KMS-11 (cell line): Measurements from ENCODE around the gene RAB4A.

Experiments used
- H2AFZ ChIP-seq: fragments of 200-600 bp; sonication (generic); 2 replicates; pipeline ENCODE4 v1.6.1; 2016; ENCODE audit warnings: antibody characterized with exemption, mixed run types, low read depth
- H3K27ac ChIP-seq: fragments of 200-600 bp; sonication (generic); 2 replicates; pipeline ENCODE4 v1.6.1; 2016; ENCODE audit warnings: mild to moderate bottlenecking, mixed run types
- H3K27me3 ChIP-seq: fragments of 200-600 bp; sonication (generic); 2 replicates; pipeline ENCODE4 v1.6.1; 2017; ENCODE audit warnings: mild to moderate bottlenecking, low read depth, mixed run types, moderate library complexity; ENCODE audit not compliant: insufficient read depth
- H3K36me3 ChIP-seq: fragments of 200-600 bp; sonication (generic); 2 replicates; pipeline ENCODE4 v1.6.1; 2017; ENCODE audit warnings: mild to moderate bottlenecking, mixed run types; ENCODE audit not compliant: insufficient read depth
- H3K4me1 ChIP-seq: fragments of 200-600 bp; sonication (generic); 2 replicates; pipeline ENCODE4 v1.6.1; 2016; ENCODE audit warnings: mild to moderate bottlenecking, low read depth, mixed run types; ENCODE audit not compliant: poor library complexity, severe bottlenecking
- H3K4me2 ChIP-seq: fragments of 200-600 bp; sonication (generic); 2 replicates; pipeline ENCODE4 v1.7.0; 2016; ENCODE audit warnings: mild to moderate bottlenecking, mixed run types
- H3K4me3 ChIP-seq: fragments of 200-600 bp; sonication (generic); IDR thresholded peaks from 2 replicates; pipeline ENCODE4 v1.6.1; 2017; ENCODE audit warnings: low read depth, low read length, mixed read lengths; ENCODE audit not compliant: insufficient read depth
- H3K79me2 ChIP-seq: fragments of 200-600 bp; sonication (generic); 2 replicates; pipeline ENCODE4 v1.6.1; 2016; ENCODE audit warnings: low read depth, mixed run types; ENCODE audit not compliant: insufficient read depth
- H3K9ac ChIP-seq: fragments of 200-600 bp; sonication (generic); 2 replicates; pipeline ENCODE4 v1.6.1; 2016; ENCODE audit warnings: mild to moderate bottlenecking, mixed run types
- H4K20me1 ChIP-seq: fragments of 200-600 bp; sonication (generic); 2 replicates; pipeline ENCODE4 v1.6.1; 2016; ENCODE audit warnings: mild to moderate bottlenecking, mixed run types; ENCODE audit not compliant: insufficient read depth
- CTCF ChIP-seq: fragments of 200-600 bp; sonication (generic); conservative IDR thresholded peaks from 2 replicates; pipeline ENCODE4 v1.6.1; 2017; ENCODE audit warnings: low read depth, mild to moderate bottlenecking, antibody characterized with exemption, low read length, moderate library complexity, mixed read lengths

Gene RAB4A

GRCh38 chr1:229347528-229347927 is 76.6 kb downstream of the RAB4A start:
- no peaks in the 10 kb centered on the region for H4K20me1 ChIP-seq
- no peaks in the 10 kb centered on the region for H3K79me2 ChIP-seq

GRCh38 chr1:229349463-229350385 is 78.8 kb downstream of the RAB4A start:
- no peak for TF ChIP-seq CTCF
- Histone ChIP-seq H3K9ac (no peak overlapping the region), H3K4me3 (no peak overlapping the region), H3K36me3 (no peaks in the 10 kb centered on the region), H3K79me2 (no peaks in the 10 kb centered on the region), H3K4me2 (no peak overlapping the region), H3K4me1 (peaks cover 5% of the 10 kb centered on the region), H4K20me1 (no peaks in the 10 kb centered on the region), H3K27me3 (peaks cover 2% of the 10 kb centered on the region; the same call in 1 of the 2 replicates), H3K27ac (no peak overlapping the region), H2AFZ (no peak overlapping the region)

More at GRCh38 chr1:229347528-229347927, 76.6 kb downstream of the RAB4A start:
- no peak overlapping the region for H3K4me3 ChIP-seq
- no peak overlapping the region for H3K9ac ChIP-seq
- no peak overlapping the region for H2AFZ ChIP-seq
- TF ChIP-seq CTCF: no peak
- peaks cover 18% of the 10 kb centered on the region for H3K4me1 ChIP-seq
- no peak overlapping the region for H3K27ac ChIP-seq
- H3K27me3 ChIP-seq: peaks cover 6% of the 10 kb centered on the region
- H3K36me3 ChIP-seq: no peaks in the 10 kb centered on the region
- no peak overlapping the region for H3K4me2 ChIP-seq

- Histone ChIP-seq H4K20me1 (no peaks in the 10 kb centered on the region), H3K79me2 (no peaks in the 10 kb centered on the region), H3K27me3 (no peaks in the 10 kb centered on the region), H3K9ac (no peak overlapping the region), H3K4me2 (no peak overlapping the region), H2AFZ (no peak overlapping the region), H3K27ac (no peak overlapping the region), H3K36me3 (no peaks in the 10 kb centered on the region), H3K4me1 (peaks cover 8% of the 10 kb centered on the region), H3K4me3 (no peak overlapping the region)
- TF ChIP-seq CTCF: no peak
These were observed 82.1 kb downstream of the RAB4A start for GRCh38 chr1:229352975-229353374.

- H3K36me3 ChIP-seq: no peaks in the 10 kb centered on the region
- no peak overlapping the region for H3K4me3 ChIP-seq
- no peak overlapping the region for H3K9ac ChIP-seq
- H3K4me2 ChIP-seq: no peak overlapping the region
- H4K20me1 ChIP-seq: no peaks in the 10 kb centered on the region
- H3K27ac ChIP-seq: no peak overlapping the region
- H2AFZ ChIP-seq: no peak overlapping the region
- TF ChIP-seq CTCF: no peak
- H3K27me3 ChIP-seq: no peaks in the 10 kb centered on the region
- no peaks in the 10 kb centered on the region for H3K79me2 ChIP-seq
- peaks cover 8% of the 10 kb centered on the region for H3K4me1 ChIP-seq
These were observed 83.3 kb downstream of the RAB4A start for GRCh38 chr1:229354226-229354625.
